ENCODE results near the gene ARMC12. TPM values are rescaled to one million over a fixed set of nuclear protein-coding genes. Genes with fewer than 3 reads are reported as not detected.

ARMC12 gene
- total and polyA plus RNA-seq, 10 of the 15 experiments (the other 5 are each of a cell fraction or from before 2014, with no cell fraction given), result 0.10 to 1.6 (median 0.62) TPM

DNA sequence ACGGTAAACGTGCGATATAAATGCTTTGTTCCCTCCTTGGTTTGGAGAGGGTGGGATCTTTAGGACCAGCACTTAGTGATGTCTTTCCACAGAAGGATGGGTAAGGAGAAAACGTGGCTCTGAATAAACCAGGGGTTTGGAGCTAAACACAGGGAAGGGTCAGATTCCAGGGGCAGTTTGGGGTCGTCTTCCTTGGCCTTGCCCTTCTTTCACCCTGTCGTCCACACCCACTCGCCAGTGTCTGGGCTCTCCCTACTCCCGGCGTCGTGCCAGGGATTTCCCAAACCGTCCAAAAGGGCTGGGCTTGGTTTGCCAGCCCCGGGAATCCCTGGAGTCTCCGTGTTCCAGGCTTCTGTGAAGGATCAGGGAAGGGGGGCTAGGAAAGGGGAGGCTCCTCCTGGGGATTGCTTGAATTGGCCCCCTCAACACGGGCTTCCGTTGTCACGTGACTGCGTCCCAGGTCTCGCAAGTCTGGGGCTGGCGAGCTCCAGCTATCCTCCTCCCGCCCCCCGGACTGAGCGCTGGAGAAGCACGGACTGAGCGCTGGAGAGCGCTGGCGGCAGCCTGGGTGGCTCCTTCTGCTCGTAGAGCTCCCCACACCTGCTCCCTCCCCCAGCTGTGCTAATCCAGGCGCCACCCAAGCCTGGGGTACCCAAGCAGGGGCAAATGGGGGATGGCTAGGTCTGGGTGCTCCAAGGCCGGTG is 9.4 kb upstream of the ARMC12 start:
- H3K27me3 ChIP-seq (replicated peaks in 1 of 2; ENCODE audit: control insufficient read depth in 2 of 2, insufficient read depth in 2 of 2, low read length in 1 of 2), result no peaks in the 10 kb centered on the region
- intact Hi-C loops (cut with micrococcal nuclease; ENCODE audit: unreplicated experiment), result no loop called here
- peak overlapping the region; percentile 67 for H3K9ac ChIP-seq (ENCODE audit: control insufficient read depth, insufficient read depth, low read length)
- no peaks in the 10 kb centered on the region for H4K20me1 ChIP-seq (ENCODE audit: control insufficient read depth, insufficient read depth)
- H3K27ac ChIP-seq (ENCODE audit: control insufficient read depth, insufficient read depth), result peak overlapping the region; percentile 76
- SMC1A ChIA-PET (ENCODE audit: uncharacterized antibody, unreplicated experiment), result interaction anchor here (0.7 to 2.5 kb wide), 10 partner anchors 9 to 103 kb away, joined by 3 to 17 read pairs (median 4); partner anchors contain the start of gene ARMC12
- peak overlapping the region; percentile 82 for H3K4me3 ChIP-seq
- H3K9me3 ChIP-seq (replicated peaks; ENCODE audit: control insufficient read depth, insufficient read depth, low read length), result no peaks in the 10 kb centered on the region
- CTCF ChIA-PET, result interaction anchor here (1.2 to 2.2 kb wide), 7 partner anchors 7 to 143 kb away, joined by 3 to 9 read pairs (median 5); no protein-coding TSS in a partner anchor
- DNase-seq (ENCODE audit: low read depth, low spot score) (no peak), ATAC-seq (peak; percentile 34), FAIRE-seq (no peak)
- no peaks in the 10 kb centered on the region for H3K79me2 ChIP-seq (ENCODE audit: control insufficient read depth, insufficient read depth, low read length)
- no peaks in the 10 kb centered on the region for H3K36me3 ChIP-seq (ENCODE audit: control insufficient read depth in 2 of 2, insufficient read depth in 2 of 2, low read length in 1 of 2)
- H3K4me2 ChIP-seq (ENCODE audit: control insufficient read depth, insufficient read depth), result peak overlapping the region; percentile 83
- 9% methylated on average over 29 of the region's 29 CpGs for WGBS (ENCODE audit: insufficient coverage, insufficient replicate concordance, low lambda C conversion rate, missing lambda C conversion rate)
- peaks cover 51% of the 10 kb centered on the region for H3K4me1 ChIP-seq (ENCODE audit: control insufficient read depth, insufficient read depth, low read length)
- in situ Hi-C loops (cut with MboI), result no loop called here
- H2AFZ ChIP-seq (ENCODE audit: control insufficient read depth, low read depth, low read length), result peak overlapping the region; percentile 83
- RAD21 ChIA-PET (ENCODE audit: unreplicated experiment), result interaction anchor here (1.0 to 2.3 kb wide), 13 partner anchors 8 to 139 kb away, joined by 3 to 22 read pairs (median 5); partner anchors contain the start of gene ARMC12
- POLR2A ChIA-PET, result interaction anchor here (1.0 to 2.4 kb wide), 9 partner anchors 8 to 125 kb away, joined by 3 to 13 read pairs (median 4); no protein-coding TSS in a partner anchor
- BruUV-seq (replicated peaks), result no TSS peak
- no peak for TF ChIP-seq CBX5 (IDR thresholded peaks at IDR 0.05; ENCODE audit: low read depth)
- no peak for TF ChIP-seq POLR2A (IDR thresholded peaks at IDR 0.05; ENCODE audit: low read depth, low read length)
- TF ChIP-seq SP1 (IDR thresholded peaks at IDR 0.05; ENCODE audit: low read depth, low read length), result no peak
- no peak for TF ChIP-seq STAT1 (conservative IDR thresholded peaks at IDR 0.05)
- TF ChIP-seq YBX1 (IDR thresholded peaks at IDR 0.05), result no peak
- peak; percentile 69; the same call in 1 of the 2 replicates for TF ChIP-seq LARP7 (IDR thresholded peaks at IDR 0.05)
- TF ChIP-seq RB1 (IDR thresholded peaks at IDR 0.05; ENCODE audit: borderline replicate concordance), result 0 out of 2 replicates have a peak, but pooled peaks have one; percentile 42
- no peak for TF ChIP-seq ZNF274 (IDR thresholded peaks at IDR 0.05; ENCODE audit: insufficient read depth, insufficient read length)
- TF ChIP-seq CHD2 (IDR thresholded peaks at IDR 0.05; ENCODE audit: borderline replicate concordance, low read depth, low read length), result peak; percentile 13; the same call in 1 of the 2 replicates
- TF ChIP-seq EGR1 (IDR thresholded peaks at IDR 0.05; ENCODE audit: borderline replicate concordance in 1 of 2, low read depth in 2 of 2, low read length in 2 of 2), result 0 out of 3 replicates have a peak, but pooled peaks of 1 of the 2 experiments have one; percentile 5
- no peak for TF ChIP-seq IRF4 (IDR thresholded peaks at IDR 0.05; ENCODE audit: low read depth, low read length)
- peak; percentile 65 for TF ChIP-seq IKZF1 (conservative IDR thresholded peaks at IDR 0.05)
- TF ChIP-seq, protein P1, sequence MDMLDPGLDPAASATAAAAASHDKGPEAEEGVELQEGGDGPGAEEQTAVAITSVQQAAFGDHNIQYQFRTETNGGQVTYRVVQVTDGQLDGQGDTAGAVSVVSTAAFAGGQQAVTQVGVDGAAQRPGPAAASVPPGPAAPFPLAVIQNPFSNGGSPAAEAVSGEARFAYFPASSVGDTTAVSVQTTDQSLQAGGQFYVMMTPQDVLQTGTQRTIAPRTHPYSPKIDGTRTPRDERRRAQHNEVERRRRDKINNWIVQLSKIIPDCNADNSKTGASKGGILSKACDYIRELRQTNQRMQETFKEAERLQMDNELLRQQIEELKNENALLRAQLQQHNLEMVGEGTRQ (IDR thresholded peaks at IDR 0.05; ENCODE audit: borderline replicate concordance, low read depth, low read length), result peak; percentile 35
- no peak for TF ChIP-seq ZBED1 (IDR thresholded peaks at IDR 0.05; ENCODE audit: borderline replicate concordance)
- TF ChIP-seq, protein P2, sequence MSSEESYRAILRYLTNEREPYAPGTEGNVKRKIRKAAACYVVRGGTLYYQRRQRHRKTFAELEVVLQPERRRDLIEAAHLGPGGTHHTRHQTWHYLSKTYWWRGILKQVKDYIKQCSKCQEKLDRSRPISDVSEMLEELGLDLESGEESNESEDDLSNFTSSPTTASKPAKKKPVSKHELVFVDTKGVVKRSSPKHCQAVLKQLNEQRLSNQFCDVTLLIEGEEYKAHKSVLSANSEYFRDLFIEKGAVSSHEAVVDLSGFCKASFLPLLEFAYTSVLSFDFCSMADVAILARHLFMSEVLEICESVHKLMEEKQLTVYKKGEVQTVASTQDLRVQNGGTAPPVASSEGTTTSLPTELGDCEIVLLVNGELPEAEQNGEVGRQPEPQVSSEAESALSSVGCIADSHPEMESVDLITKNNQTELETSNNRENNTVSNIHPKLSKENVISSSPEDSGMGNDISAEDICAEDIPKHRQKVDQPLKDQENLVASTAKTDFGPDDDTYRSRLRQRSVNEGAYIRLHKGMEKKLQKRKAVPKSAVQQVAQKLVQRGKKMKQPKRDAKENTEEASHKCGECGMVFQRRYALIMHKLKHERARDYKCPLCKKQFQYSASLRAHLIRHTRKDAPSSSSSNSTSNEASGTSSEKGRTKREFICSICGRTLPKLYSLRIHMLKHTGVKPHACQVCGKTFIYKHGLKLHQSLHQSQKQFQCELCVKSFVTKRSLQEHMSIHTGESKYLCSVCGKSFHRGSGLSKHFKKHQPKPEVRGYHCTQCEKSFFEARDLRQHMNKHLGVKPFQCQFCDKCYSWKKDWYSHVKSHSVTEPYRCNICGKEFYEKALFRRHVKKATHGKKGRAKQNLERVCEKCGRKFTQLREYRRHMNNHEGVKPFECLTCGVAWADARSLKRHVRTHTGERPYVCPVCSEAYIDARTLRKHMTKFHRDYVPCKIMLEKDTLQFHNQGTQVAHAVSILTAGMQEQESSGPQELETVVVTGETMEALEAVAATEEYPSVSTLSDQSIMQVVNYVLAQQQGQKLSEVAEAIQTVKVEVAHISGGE (CRISPR knock-in tag; IDR thresholded peaks at IDR 0.05), result no peak
- TF ChIP-seq PML (IDR thresholded peaks at IDR 0.05; ENCODE audit: low read length), result no peak

Data from GM12878 (cell line).